ENCODE results near the gene OR51A4. TPM values are rescaled to one million over a fixed set of nuclear protein-coding genes. Genes with fewer than 3 reads are reported as not detected.

Gene OR51A4
- total RNA-seq, 1 donor from 2014 or later = not detected

Other genes starting within 250 kb of the OR51A4 start
- gene OR51E2, start 249.8 kb downstream of the OR51A4 start, total RNA-seq = not detected in 2 replicates
- not detected in 2 replicates for gene MMP26, start 242.8 kb downstream of the OR51A4 start, total RNA-seq
- gene OR51F1, start 177.7 kb downstream of the OR51A4 start, total RNA-seq = not detected in 2 replicates
- gene OR52R1, start 143.2 kb downstream of the OR51A4 start, total RNA-seq = not detected in 2 replicates
- not detected in 2 replicates for gene OR51F2, start 126.3 kb downstream of the OR51A4 start, total RNA-seq
- gene OR51S1, start 98.4 kb downstream of the OR51A4 start, total RNA-seq = not detected in 2 replicates
- not detected in 2 replicates for gene OR51T1, start 65.7 kb downstream of the OR51A4 start, total RNA-seq
- not detected in 2 replicates for gene OR51A7, start 43.8 kb downstream of the OR51A4 start, total RNA-seq
- not detected in 2 replicates for gene OR51G2, start 28.3 kb downstream of the OR51A4 start, total RNA-seq
- gene OR51G1, start 23.3 kb downstream of the OR51A4 start, total RNA-seq = not detected in 2 replicates
- gene OR51A2, start 8.1 kb upstream of the OR51A4 start, total RNA-seq = not detected in 2 replicates
- not detected in 2 replicates for gene OR51L1, start 47.2 kb upstream of the OR51A4 start, total RNA-seq
- not detected in 2 replicates for gene OR52J3, start 98.9 kb upstream of the OR51A4 start, total RNA-seq
- not detected in 2 replicates for gene OR52E2, start 112.0 kb upstream of the OR51A4 start, total RNA-seq
- gene OR52E1, start 122.0 kb upstream of the OR51A4 start, total RNA-seq = not detected in 2 replicates
- gene OR52A5, start 190.8 kb upstream of the OR51A4 start, total RNA-seq = not detected in 2 replicates
- gene OR52A1, start 207.2 kb upstream of the OR51A4 start, total RNA-seq = not detected in 2 replicates